C4-2B (cell line): Measurements from ENCODE around the gene PPP3CB.

Source experiments
- H3K27ac ChIP-seq: fragments of 450-650 bp; 2 replicates; pipeline ENCODE4 v1.5.1; 2017
- ZFX ChIP-seq: fragments of 450-650 bp; IDR thresholded peaks from 2 replicates; pipeline ENCODE4 v1.6.1; 2017
- TF ChIP-seq, protein P1 (sequence below): fragments of 450-650 bp; conservative IDR thresholded peaks from 2 replicates; pipeline ENCODE4 v1.5.1; 2017; ENCODE audit warnings: mild to moderate bottlenecking

PPP3CB gene

DNA sequence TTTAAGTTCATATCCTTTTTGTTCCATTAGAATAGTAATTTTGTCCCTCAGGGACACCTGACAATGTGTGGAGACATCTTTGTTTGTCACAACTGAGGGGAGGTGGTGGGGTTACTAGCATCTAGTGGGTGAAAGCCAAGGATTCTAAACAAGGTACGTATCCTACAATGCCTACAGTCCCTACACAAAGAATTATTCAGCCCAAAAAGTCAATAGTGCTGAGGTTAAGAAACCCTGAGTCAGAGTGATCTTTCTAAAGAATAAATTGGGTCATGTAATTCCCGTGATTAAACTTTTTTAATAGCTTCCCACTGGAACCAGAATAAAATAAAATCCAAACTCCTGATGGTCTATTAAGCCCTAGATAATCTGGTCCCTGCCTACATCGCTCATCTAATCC is 79.3 kb downstream of the PPP3CB start:
- no peak overlapping the region for H3K27ac ChIP-seq
- TF ChIP-seq, protein P1, sequence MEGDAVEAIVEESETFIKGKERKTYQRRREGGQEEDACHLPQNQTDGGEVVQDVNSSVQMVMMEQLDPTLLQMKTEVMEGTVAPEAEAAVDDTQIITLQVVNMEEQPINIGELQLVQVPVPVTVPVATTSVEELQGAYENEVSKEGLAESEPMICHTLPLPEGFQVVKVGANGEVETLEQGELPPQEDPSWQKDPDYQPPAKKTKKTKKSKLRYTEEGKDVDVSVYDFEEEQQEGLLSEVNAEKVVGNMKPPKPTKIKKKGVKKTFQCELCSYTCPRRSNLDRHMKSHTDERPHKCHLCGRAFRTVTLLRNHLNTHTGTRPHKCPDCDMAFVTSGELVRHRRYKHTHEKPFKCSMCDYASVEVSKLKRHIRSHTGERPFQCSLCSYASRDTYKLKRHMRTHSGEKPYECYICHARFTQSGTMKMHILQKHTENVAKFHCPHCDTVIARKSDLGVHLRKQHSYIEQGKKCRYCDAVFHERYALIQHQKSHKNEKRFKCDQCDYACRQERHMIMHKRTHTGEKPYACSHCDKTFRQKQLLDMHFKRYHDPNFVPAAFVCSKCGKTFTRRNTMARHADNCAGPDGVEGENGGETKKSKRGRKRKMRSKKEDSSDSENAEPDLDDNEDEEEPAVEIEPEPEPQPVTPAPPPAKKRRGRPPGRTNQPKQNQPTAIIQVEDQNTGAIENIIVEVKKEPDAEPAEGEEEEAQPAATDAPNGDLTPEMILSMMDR, result no peak
- no peak for TF ChIP-seq ZFX

DNA sequence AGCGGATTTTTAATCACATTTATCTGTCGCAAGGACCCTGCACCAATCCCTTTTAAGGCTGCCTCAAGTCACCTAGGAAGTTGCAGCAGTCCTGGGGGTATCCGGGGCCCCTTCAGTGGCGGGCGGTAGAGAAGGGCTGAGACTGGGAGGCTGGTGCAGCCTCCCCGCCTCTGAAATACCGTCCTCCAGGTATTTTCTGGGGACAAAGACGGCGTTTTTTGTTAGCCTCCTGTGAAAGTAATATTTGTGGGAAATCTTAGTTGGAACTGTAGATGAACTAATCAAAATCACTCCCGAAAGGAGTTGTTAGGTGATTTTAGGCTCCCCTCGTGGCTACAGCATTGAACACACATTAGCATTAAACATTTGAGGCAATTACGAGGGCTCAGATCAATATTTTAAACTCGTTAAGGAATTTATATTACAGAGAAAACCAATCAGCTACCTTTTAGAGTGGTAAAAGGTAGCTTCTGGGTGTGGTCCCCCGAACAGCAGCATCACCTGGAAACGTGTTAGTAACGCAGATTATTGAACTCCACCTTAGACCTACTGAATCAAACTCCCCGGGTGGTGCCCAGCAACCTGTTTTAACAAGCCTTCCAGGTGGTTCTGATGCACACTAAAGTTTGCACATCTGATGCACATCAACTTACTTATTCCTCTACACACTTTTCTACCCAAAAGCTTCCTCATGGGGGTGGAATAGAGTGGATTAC is 81.4 kb downstream of the PPP3CB start:
- TF ChIP-seq, protein P1, result peak; percentile 32
- no peak for TF ChIP-seq ZFX
- peak overlapping the region; percentile 95 for H3K27ac ChIP-seq

DNA sequence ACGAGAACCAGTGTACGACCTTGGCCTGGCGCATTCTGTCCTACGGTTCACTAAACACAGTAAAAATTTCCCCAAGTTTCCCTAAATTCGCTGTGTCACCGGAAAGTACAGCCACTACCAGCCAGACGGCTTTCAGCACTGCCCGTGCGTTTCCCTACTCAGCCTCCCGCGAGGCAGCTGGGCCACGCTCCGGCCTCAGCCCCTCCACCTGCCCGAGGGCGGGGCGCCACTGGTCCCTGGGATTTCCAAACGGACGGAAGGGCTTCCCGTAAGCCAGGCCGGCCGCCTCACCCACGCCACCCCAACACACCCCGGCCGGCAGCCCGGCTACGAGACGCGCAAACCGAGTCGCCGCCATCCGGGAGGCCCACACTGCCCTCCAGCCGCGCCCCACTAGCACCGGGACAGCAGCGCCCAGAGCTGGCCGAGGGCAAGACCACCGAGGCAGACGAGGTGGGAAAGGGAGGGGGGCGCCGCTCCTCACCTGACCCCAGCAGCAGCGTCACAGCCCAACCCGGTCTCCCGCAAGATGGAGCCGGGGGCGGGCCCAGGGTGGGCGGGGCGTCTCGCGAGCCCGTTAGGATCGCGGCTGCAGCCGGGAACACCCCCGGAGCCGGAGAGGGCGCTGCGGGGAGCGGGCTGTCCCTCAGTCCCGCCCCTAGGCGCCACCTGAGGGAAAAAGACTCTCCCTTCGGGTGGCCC is 82.1 kb downstream of the PPP3CB start, which contains the start of gene ANXA7:
TSS of gene ANXA7 (minus strand) at position 531 of the 702 bp plus-strand sequence. CDS start 13,202 bp downstream, outside the sequence.
- TF ChIP-seq ZFX, result peak; percentile 67
- TF ChIP-seq, protein P1, result peak; percentile 41
- peak within 1 kb of the TSS; percentile 95 for H3K27ac ChIP-seq

DNA sequence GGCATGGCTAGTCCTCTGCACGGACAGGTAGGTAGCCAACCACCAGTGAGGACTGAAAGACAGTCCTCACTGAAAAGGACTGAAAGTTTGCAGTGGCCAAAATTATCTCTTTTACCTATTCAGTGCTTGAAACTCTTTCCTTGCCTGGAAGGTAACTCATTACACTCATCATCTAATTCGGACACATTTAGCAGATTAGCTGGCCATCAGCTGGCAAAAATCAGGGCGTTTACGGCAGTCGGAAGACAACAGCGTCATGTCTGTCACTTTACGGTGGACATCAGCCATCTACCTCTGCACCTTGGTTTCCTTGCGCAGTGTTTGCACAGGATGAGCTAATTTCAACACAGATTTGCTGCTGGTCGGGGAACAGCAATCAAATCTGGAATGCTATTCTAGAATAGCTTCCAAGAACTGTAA is 82.7 kb downstream of the PPP3CB start:
- TF ChIP-seq, protein P1, result no peak
- TF ChIP-seq ZFX, result no peak
- peak overlapping the region; percentile 95 for H3K27ac ChIP-seq

DNA sequence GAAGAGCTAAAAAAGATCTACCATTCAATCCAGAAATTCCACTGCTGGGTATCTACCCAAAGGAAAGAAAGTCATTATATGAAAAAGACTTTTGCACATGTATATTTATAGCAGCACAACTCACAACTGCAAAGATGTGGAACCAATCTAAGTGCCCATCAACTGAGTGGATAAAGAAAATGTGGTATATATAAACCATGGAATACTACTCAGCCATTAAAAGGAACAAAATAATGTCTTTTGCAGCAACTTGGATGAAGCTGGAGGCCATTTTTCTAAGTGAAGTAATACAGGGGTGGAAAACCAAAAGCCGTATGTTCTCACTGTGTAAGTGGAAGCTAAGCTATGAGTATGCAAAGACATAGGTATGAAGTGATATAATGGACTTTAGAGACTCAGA is 84.9 kb downstream of the PPP3CB start:
- no peak overlapping the region for H3K27ac ChIP-seq
- no peak for TF ChIP-seq ZFX
- TF ChIP-seq, protein P1, result no peak

DNA sequence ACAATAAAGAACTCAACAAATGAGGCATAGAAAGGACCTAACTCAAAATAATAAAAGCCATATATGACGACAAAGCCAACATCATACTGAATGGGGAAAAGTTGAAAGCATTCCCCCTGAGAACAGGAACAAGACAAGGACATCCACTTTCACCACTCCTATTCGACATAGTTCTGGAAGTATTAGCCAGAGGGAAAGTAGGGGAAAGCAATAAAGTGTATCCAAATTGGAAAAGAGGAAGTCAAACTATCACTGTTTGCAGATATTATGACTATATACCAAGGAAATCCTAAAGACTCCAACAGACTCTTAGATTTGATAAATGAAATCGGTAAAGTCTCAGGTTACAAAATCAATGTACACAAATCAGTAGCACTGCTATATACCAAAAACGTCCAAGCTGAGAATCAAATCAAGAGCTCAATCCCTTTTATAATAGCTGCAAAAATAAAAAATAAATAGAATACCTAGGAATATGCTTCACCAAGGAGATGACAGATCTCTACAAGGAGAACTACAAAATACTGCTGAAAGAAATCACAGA is 86.8 kb downstream of the PPP3CB start:
- TF ChIP-seq, protein P1, result no peak
- TF ChIP-seq ZFX, result no peak
- H3K27ac ChIP-seq, result no peak overlapping the region

DNA sequence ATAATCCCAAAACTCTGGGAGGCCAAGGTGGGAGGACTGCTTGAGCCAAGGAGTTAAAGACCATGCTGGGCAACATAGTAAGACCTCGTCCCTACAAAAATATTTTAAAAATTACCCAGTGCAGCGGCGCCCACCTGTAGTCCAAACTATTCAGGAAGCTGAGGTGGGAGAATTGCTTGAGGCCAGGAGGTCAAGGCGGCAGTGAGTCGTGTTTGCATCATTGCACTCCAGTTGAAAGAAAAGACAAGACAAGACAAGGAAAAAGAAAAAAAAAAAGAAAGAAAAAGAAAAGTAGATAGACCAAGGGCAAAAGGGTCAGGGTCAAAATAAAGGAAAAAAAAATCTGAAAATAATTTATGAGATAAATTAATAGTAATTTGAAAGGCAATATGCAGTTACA is 87.8 kb downstream of the PPP3CB start:
- H3K27ac ChIP-seq, result no peak overlapping the region
- TF ChIP-seq ZFX, result no peak
- TF ChIP-seq, protein P1, result no peak
